Natural killer cell treated with Interleukin-12 subunit alpha and Interleukin-12 subunit beta and Interleukin-15 and Interleukin-18, amount 100 ng/mL, for 72 hours (primary cell): Measurements from ENCODE around the gene SEZ6L2. TPM values are rescaled to one million over a fixed set of nuclear protein-coding genes. Genes with fewer than 3 reads are reported as not detected.
"Not testable (repeated sequence)": the region's sequence is repeated elsewhere in the genome, so short reads cannot be mapped to it uniquely, and the experiment has no call there.

ENCODE experiments used
- ATAC-seq, 2 donors: fragments of 150-1000 bp; cut with Tn5 transposase in 1 of 2; sonication (Bioruptor Pico), chemical (Tn5 transposase) in 1 of 2; 2 replicates each; pipeline ENCODE4 v1.10.0; 2021
- DNase-seq: peaks from one replicate; pipeline ENCODE4 v3.0.0; 2022; ENCODE audit warnings: low spot score
- H3K27ac Mint-ChIP-seq, 2 donors: 1 replicate in 1 of 2; 2 replicates in 1 of 2; pipeline ENCODE4 v1.8.0; 2022; ENCODE audit warnings: mixed read lengths in 2 of 2, mild to moderate bottlenecking in 1 of 2, moderate library complexity in 1 of 2
- H3K27me3 Mint-ChIP-seq, 2 donors: 1 replicate in 1 of 2; 2 replicates in 1 of 2; pipeline ENCODE4 v1.8.0; 2022; ENCODE audit warnings: mixed read lengths in 2 of 2
- H3K36me3 Mint-ChIP-seq: one replicate; pipeline ENCODE4 v1.8.0; 2022; ENCODE audit warnings: mixed read lengths
- H3K4me1 Mint-ChIP-seq, 2 donors: 1 replicate in 1 of 2; 2 replicates in 1 of 2; pipeline ENCODE4 v1.8.0; 2022; ENCODE audit warnings: low read depth in 2 of 2, mixed read lengths in 2 of 2, mild to moderate bottlenecking in 1 of 2
- H3K4me3 Mint-ChIP-seq: one replicate; pipeline ENCODE4 v1.8.0; 2022; ENCODE audit warnings: mixed read lengths
- H3K9me3 Mint-ChIP-seq: 2 replicates; pipeline ENCODE4 v1.8.0; 2022; ENCODE audit warnings: mixed read lengths
- total RNA-seq, 2 donors: library from RNA; stranded (reverse); gene quantifications; one replicate each; pipeline ENCODE4 v1.2.3, GENCODE V29; 2022

SEZ6L2 gene
- total RNA-seq, 2 donors from 2014 or later, result not detected

GRCh38 chr16:29845656-29846055, 53.7 kb downstream of the SEZ6L2 start:
- DNase-seq, result no peak
- Mint-ChIP-seq H3K9me3 (no peaks in the 10 kb centered on the region), H3K4me1 (peaks cover 0 to 10% of the 10 kb centered on the region in 2 donors), H3K27ac (no peak overlapping the region), H3K27me3 (no peaks in the 10 kb centered on the region), H3K36me3 (no peaks in the 10 kb centered on the region), H3K4me3 (no peak overlapping the region)
- no peak for ATAC-seq

- no peaks in the 10 kb centered on the region for H3K36me3 Mint-ChIP-seq
- ATAC-seq, result no peak
- H3K4me1 Mint-ChIP-seq, result peaks cover 0 to 10% of the 10 kb centered on the region in 2 donors
- no peaks in the 10 kb centered on the region for H3K9me3 Mint-ChIP-seq
- no peak overlapping the region for H3K4me3 Mint-ChIP-seq
- no peaks in the 10 kb centered on the region for H3K27me3 Mint-ChIP-seq
- no peak for DNase-seq
- no peak overlapping the region for H3K27ac Mint-ChIP-seq
Measured at GRCh38 chr16:29844575-29845331, 54.6 kb downstream of the SEZ6L2 start.

- no peak for DNase-seq
- no peak overlapping the region for H3K4me3 Mint-ChIP-seq
- H3K36me3 Mint-ChIP-seq, result no peaks in the 10 kb centered on the region
- H3K27me3 Mint-ChIP-seq, result no peaks in the 10 kb centered on the region
- no peaks in the 10 kb centered on the region for H3K9me3 Mint-ChIP-seq
- no peak overlapping the region for H3K27ac Mint-ChIP-seq
- peaks cover 0 to 10% of the 10 kb centered on the region in 2 donors for H3K4me1 Mint-ChIP-seq
- ATAC-seq, result no peak
Measured at GRCh38 chr16:29843931-29844330, 55.4 kb downstream of the SEZ6L2 start.

DNA sequence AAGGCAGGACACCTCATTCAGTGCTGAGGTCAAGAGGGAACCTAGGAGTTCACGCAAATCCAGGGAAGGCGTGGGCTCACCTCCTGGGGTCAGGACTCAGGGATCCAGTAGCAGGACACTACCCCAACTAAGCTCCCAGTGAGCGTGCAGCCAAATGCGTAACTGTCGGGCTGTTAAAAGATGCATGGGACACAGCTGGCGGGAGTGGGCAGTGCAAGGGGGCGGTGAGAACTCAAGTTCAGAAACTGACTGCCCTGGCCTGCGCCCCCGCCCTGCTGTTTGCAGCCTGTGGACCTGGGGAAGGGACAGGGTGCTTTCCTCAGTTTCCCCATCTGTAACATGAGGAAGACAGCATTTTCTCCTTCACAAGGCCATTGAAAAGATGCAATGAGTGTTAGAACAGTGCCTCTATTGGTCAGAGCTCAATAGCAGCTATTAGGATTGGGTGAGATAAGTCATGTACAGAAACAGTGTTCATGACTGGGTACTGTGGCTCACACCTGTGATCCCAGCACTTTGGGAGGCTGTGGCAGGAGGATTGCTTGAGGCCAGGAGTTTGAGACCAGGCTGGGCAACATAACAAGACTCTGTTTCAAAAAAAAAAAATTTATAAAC, 56.5 kb downstream of the SEZ6L2 start:
- DNase-seq (no peak), ATAC-seq (no peak)
- H3K4me3 Mint-ChIP-seq, result no peak overlapping the region
- no peaks in the 10 kb centered on the region for H3K27me3 Mint-ChIP-seq
- H3K9me3 Mint-ChIP-seq, result no peaks in the 10 kb centered on the region
- no peaks in the 10 kb centered on the region for H3K36me3 Mint-ChIP-seq
- peaks cover 0 to 7% of the 10 kb centered on the region in 2 donors for H3K4me1 Mint-ChIP-seq
- H3K27ac Mint-ChIP-seq, result no peak overlapping the region

DNA sequence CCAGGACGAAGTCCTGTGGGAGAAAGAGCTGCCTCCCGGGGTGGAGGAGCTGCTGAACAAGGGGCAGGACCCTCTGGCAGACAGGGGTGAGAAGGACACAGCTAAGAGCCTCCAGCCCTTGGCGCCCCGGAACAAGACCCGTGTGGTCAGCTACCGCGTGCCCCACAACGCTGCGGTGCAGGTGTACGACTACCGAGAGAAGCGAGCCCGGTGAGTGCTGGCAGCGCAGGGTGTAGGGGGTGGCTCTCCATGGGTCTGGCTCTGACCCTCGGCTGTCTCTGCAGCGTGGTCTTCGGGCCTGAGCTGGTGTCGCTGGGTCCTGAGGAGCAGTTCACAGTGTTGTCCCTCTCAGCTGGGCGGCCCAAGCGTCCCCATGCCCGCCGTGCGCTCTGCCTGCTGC, 57.7 kb downstream of the SEZ6L2 start:
- no peak for ATAC-seq
- Mint-ChIP-seq H3K27ac (no peak overlapping the region), H3K4me1 (peaks cover 0 to 6% of the 10 kb centered on the region in 2 donors), H3K27me3 (no peaks in the 10 kb centered on the region), H3K9me3 (no peaks in the 10 kb centered on the region), H3K36me3 (no peaks in the 10 kb centered on the region), H3K4me3 (no peak overlapping the region)
- no peak for DNase-seq

DNA sequence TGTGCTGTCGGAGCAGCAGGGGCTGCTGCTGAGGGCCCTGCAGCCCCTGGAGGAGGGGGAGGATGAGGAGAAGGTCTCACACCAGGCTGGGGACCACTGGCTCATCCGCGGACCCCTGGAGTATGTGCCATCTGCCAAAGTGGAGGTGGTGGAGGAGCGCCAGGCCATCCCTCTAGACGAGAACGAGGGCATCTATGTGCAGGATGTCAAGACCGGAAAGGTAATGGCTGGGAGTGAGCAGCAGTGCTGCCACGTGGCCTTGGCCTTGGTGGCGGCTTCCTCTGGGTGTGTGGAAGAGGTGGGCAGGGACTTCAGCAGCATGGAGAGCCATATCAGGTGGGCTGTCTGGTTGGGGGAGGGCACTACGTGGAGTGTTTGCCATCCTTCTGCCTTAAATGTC, 59.1 kb downstream of the SEZ6L2 start:
- Mint-ChIP-seq H3K27ac (no peak overlapping the region), H3K4me3 (no peak overlapping the region), H3K27me3 (no peaks in the 10 kb centered on the region), H3K36me3 (no peaks in the 10 kb centered on the region), H3K4me1 (peaks cover 0 to 3% of the 10 kb centered on the region in 2 donors), H3K9me3 (no peaks in the 10 kb centered on the region)
- ATAC-seq (no peak), DNase-seq (no peak)

- Mint-ChIP-seq H3K4me1 (peaks cover 0 to 2% of the 10 kb centered on the region in 2 donors), H3K36me3 (no peaks in the 10 kb centered on the region), H3K27ac (no peak overlapping the region)
Measured at GRCh38 chr16:29839822-29840221, 59.5 kb downstream of the SEZ6L2 start.

DNA sequence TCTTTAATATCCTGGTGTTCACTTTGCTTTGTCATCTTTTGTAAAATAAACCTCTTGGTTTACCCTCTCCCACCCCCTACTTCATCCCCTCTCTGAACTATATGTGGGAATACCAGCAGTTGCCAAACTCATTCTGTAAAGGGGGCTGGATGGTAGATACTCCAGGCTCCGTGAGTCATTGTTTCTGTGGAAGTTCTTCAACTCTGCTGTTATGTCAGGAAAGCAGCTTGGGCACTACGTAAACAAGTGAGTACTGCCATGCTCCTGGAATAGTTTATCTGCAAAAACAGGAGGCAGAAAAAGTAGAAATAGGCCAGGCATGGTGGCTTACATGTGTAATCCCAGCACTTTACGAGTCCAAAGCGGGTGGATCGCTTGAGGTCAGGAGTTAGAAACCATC, 61.5 kb downstream of the SEZ6L2 start:
- H3K4me3 Mint-ChIP-seq, result no peak overlapping the region
- ATAC-seq (no peak), DNase-seq (no peak)
- H3K4me1 Mint-ChIP-seq, result peaks cover 0 to 2% of the 10 kb centered on the region in 2 donors
- no peaks in the 10 kb centered on the region for H3K27me3 Mint-ChIP-seq
- no peaks in the 10 kb centered on the region for H3K36me3 Mint-ChIP-seq
- H3K9me3 Mint-ChIP-seq, result no peaks in the 10 kb centered on the region
- H3K27ac Mint-ChIP-seq, result no peak overlapping the region

More at GRCh38 chr16:29839822-29840221, 59.5 kb downstream of the SEZ6L2 start:
- H3K9me3 Mint-ChIP-seq, result no peaks in the 10 kb centered on the region
- no peak for ATAC-seq
- no peak overlapping the region for H3K4me3 Mint-ChIP-seq
- no peaks in the 10 kb centered on the region for H3K27me3 Mint-ChIP-seq
- no peak for DNase-seq

DNA sequence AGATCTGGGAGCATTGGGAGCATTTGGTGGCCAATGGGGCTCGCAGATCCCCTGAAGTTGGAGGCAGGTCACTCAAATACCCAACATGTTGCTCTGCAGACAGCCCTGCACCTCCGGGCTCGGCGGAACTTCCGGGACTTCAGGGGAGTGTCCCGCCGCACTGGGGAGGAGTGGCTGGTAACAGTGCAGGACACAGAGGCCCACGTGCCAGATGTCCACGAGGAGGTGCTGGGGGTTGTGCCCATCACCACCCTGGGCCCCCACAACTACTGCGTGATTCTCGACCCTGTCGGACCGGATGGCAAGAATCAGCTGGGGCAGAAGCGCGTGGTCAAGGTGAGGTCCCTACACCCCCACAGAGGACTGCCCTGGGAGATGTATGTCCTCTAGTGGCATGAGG, 62.7 kb downstream of the SEZ6L2 start:
- DNase-seq (no peak), ATAC-seq (no peak)
- Mint-ChIP-seq H3K4me3 (no peak overlapping the region), H3K9me3 (no peaks in the 10 kb centered on the region), H3K27me3 (no peaks in the 10 kb centered on the region), H3K27ac (no peak overlapping the region), H3K36me3 (no peaks in the 10 kb centered on the region), H3K4me1 (peaks cover 0 to 4% of the 10 kb centered on the region in 2 donors)

DNA sequence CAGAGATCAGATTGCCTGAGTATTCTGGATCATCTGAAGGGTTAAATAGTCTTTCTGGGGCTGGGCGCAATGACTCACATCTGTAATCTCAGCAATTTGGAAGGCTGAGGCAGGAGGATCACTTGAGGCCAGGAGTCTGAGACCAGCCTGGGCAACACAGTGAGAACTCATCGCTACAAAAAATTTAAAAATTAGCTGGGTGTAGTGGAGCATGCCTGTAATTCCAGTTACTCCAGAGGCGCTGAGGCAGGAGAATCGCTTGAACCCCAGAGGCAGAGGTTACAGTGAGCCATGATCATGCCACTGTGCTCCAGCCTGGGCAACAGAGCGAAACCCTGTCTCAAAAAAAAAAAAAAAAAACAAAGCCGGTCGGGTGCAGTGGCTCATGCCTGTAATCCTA, 63.4 kb downstream of the SEZ6L2 start:
- ATAC-seq, result no peak
- no peak for DNase-seq
- H3K36me3 Mint-ChIP-seq, result no peaks in the 10 kb centered on the region
- no peak overlapping the region for H3K4me3 Mint-ChIP-seq
- no peak overlapping the region for H3K27ac Mint-ChIP-seq
- H3K27me3 Mint-ChIP-seq, result no peaks in the 10 kb centered on the region
- H3K9me3 Mint-ChIP-seq, result no peaks in the 10 kb centered on the region
- H3K4me1 Mint-ChIP-seq, result peaks cover 0 to 7% of the 10 kb centered on the region in 2 donors

GRCh38 chr16:29834079-29834478, 65.3 kb downstream of the SEZ6L2 start:
- no peak for ATAC-seq
- no peaks in the 10 kb centered on the region for H3K9me3 Mint-ChIP-seq
- H3K4me1 Mint-ChIP-seq, result peaks cover 0 to 12% of the 10 kb centered on the region in 2 donors
- H3K27me3 Mint-ChIP-seq, result no peaks in the 10 kb centered on the region
- no peaks in the 10 kb centered on the region for H3K36me3 Mint-ChIP-seq
- H3K27ac Mint-ChIP-seq, result no peak overlapping the region
- H3K4me3 Mint-ChIP-seq, result no peak overlapping the region
- no peak for DNase-seq

GRCh38 chr16:29833219-29833618, 66.1 kb downstream of the SEZ6L2 start:
- not testable (repeated sequence) for DNase-seq, H3K27me3 Mint-ChIP-seq, H3K9me3 Mint-ChIP-seq, H3K36me3 Mint-ChIP-seq, ATAC-seq, H3K4me3 Mint-ChIP-seq, H3K27ac Mint-ChIP-seq
- H3K4me1 Mint-ChIP-seq, result peaks cover 0 to 12% of the 10 kb centered on the region in 2 donors

GRCh38 chr16:29831490-29831889, 67.9 kb downstream of the SEZ6L2 start:
- Mint-ChIP-seq H3K4me1 (peaks cover 9 to 18% of the 10 kb centered on the region in 2 donors), H3K4me3 (no peak overlapping the region), H3K36me3 (no peaks in the 10 kb centered on the region), H3K27ac (no peak overlapping the region), H3K27me3 (no peaks in the 10 kb centered on the region), H3K9me3 (no peaks in the 10 kb centered on the region)
- ATAC-seq, result no peak
- DNase-seq, result no peak

GRCh38 chr16:29830774-29831173, 68.6 kb downstream of the SEZ6L2 start:
- no peak overlapping the region for H3K27ac Mint-ChIP-seq
- no peak for ATAC-seq
- no peak overlapping the region for H3K4me3 Mint-ChIP-seq
- H3K4me1 Mint-ChIP-seq, result peaks cover 9 to 18% of the 10 kb centered on the region in 2 donors
- H3K36me3 Mint-ChIP-seq, result no peaks in the 10 kb centered on the region
- H3K27me3 Mint-ChIP-seq, result no peaks in the 10 kb centered on the region
- H3K9me3 Mint-ChIP-seq, result no peaks in the 10 kb centered on the region
- DNase-seq, result no peak
